ENCODE measurements around the gene C1D.
A peak's percentile ranks its signal among the peaks of the same experiment; 100 is the strongest.
"Not testable (repeated sequence)": the region's sequence is repeated elsewhere in the genome, so short reads cannot be mapped to it uniquely, and the experiment has no call there.

Gene C1D

GRCh38 chr2:68062680-68063387 lies at the start of gene C1D:
C1D (minus strand) TSS chr2:68063004; CDS start chr2:68047310, 15,694 bp downstream.
- peak; percentile 89 for DNase-seq (ENCODE audit: low spot score)

GRCh38 chr2:68110102-68110501 lies 47.3 kb upstream of the C1D start:
- no peak for DNase-seq (ENCODE audit: low spot score)

- DNase-seq (ENCODE audit: low spot score) = no peak
Observed at GRCh38 chr2:68108120-68108519, 45.3 kb upstream of the C1D start.

- no peak for DNase-seq (ENCODE audit: low spot score)
Observed at GRCh38 chr2:68107475-68107874, 44.7 kb upstream of the C1D start.

- DNase-seq (ENCODE audit: low spot score) = no peak
Observed at GRCh38 chr2:68104111-68104835, 41.5 kb upstream of the C1D start.

- no peak for DNase-seq (ENCODE audit: low spot score)
Observed at GRCh38 chr2:68103709-68104055, 40.9 kb upstream of the C1D start.

- no peak for DNase-seq (ENCODE audit: low spot score)
Observed at GRCh38 chr2:68103030-68103708, 40.4 kb upstream of the C1D start.

- DNase-seq (ENCODE audit: low spot score) = no peak
Observed at GRCh38 chr2:68100189-68100588, 37.4 kb upstream of the C1D start.

- DNase-seq (ENCODE audit: low spot score) = no peak
Observed at GRCh38 chr2:68099260-68099659, 36.5 kb upstream of the C1D start.

- no peak for DNase-seq (ENCODE audit: low spot score)
Observed at GRCh38 chr2:68098291-68098797, 35.5 kb upstream of the C1D start.

GRCh38 chr2:68094111-68094510 lies 31.3 kb upstream of the C1D start:
- DNase-seq (ENCODE audit: low spot score) = no peak

GRCh38 chr2:68093634-68094033 lies 30.8 kb upstream of the C1D start:
- DNase-seq (ENCODE audit: low spot score) = no peak

- DNase-seq (ENCODE audit: low spot score) = no peak
Observed at GRCh38 chr2:68091439-68092034, 28.7 kb upstream of the C1D start.

GRCh38 chr2:68089961-68090360 lies 27.2 kb upstream of the C1D start:
- DNase-seq (ENCODE audit: low spot score) = no peak

GRCh38 chr2:68088940-68089339 lies 26.1 kb upstream of the C1D start:
- no peak for DNase-seq (ENCODE audit: low spot score)

- DNase-seq (ENCODE audit: low spot score) = no peak
Observed at GRCh38 chr2:68086166-68086565, 23.4 kb upstream of the C1D start.

- no peak for DNase-seq (ENCODE audit: low spot score)
Observed at GRCh38 chr2:68083346-68083745, 20.5 kb upstream of the C1D start.

- DNase-seq (ENCODE audit: low spot score) = no peak
Observed at GRCh38 chr2:68074050-68074449, 11.2 kb upstream of the C1D start.

- DNase-seq (ENCODE audit: low spot score) = not testable (repeated sequence)
Observed at GRCh38 chr2:68063797-68064646, 1.2 kb upstream of the C1D start.

- no peak for DNase-seq (ENCODE audit: low spot score)
Observed at GRCh38 chr2:68060652-68061051, 2.2 kb downstream of the C1D start.

- DNase-seq (ENCODE audit: low spot score) = no peak
Observed at GRCh38 chr2:68059784-68060525, 2.8 kb downstream of the C1D start.

Measured in putamen (tissue), 1 donor.